ENCODE results near the gene DAAM1.

The DAAM1 gene

GRCh38 chr14:59292921-59293534 is 104.6 kb downstream of the DAAM1 start:
- FAIRE-seq (no peak), DNase-seq (ENCODE audit: insufficient read length, low spot score) (no peak)
- TF ChIP-seq, protein P1, sequence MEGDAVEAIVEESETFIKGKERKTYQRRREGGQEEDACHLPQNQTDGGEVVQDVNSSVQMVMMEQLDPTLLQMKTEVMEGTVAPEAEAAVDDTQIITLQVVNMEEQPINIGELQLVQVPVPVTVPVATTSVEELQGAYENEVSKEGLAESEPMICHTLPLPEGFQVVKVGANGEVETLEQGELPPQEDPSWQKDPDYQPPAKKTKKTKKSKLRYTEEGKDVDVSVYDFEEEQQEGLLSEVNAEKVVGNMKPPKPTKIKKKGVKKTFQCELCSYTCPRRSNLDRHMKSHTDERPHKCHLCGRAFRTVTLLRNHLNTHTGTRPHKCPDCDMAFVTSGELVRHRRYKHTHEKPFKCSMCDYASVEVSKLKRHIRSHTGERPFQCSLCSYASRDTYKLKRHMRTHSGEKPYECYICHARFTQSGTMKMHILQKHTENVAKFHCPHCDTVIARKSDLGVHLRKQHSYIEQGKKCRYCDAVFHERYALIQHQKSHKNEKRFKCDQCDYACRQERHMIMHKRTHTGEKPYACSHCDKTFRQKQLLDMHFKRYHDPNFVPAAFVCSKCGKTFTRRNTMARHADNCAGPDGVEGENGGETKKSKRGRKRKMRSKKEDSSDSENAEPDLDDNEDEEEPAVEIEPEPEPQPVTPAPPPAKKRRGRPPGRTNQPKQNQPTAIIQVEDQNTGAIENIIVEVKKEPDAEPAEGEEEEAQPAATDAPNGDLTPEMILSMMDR (IDR thresholded peaks at IDR 0.05; ENCODE audit: insufficient read depth, missing control alignments) = no peak

- FAIRE-seq (no peak), DNase-seq (ENCODE audit: insufficient read length, low spot score) (no peak)
- TF ChIP-seq, protein P1 (IDR thresholded peaks at IDR 0.05; ENCODE audit: insufficient read depth, missing control alignments) = no peak
Observed at GRCh38 chr14:59293935-59294661, 105.6 kb downstream of the DAAM1 start.

GRCh38 chr14:59294662-59294992 is 106.2 kb downstream of the DAAM1 start:
- FAIRE-seq (no peak), DNase-seq (ENCODE audit: insufficient read length, low spot score) (no peak)
- TF ChIP-seq, protein P1 (IDR thresholded peaks at IDR 0.05; ENCODE audit: insufficient read depth, missing control alignments) = no peak

- no peak for FAIRE-seq
- TF ChIP-seq, protein P1 (IDR thresholded peaks at IDR 0.05; ENCODE audit: insufficient read depth, missing control alignments) = no peak
- no peak for DNase-seq (ENCODE audit: insufficient read length, low spot score)
Observed at GRCh38 chr14:59295951-59296350, 107.5 kb downstream of the DAAM1 start.

DNA sequence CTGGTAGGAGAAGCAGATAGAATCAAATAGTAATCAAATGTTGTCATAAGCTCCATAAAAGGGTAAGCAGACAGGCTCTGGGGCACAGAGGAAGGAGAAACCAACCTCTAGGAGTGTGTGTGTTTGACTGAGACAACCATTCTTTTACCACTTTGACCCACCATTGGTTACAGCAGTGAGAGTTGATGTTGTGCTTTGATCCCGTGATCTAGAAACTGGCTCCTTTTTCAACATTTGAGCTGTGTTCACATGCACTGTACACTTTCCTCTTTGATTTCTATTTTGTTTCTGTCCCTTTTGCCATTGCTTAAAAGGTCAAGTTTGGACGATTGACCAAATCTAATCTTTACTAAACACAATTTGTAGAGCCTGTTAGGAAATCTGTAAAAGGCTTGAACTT is 108.0 kb downstream of the DAAM1 start:
- TF ChIP-seq, protein P1 (IDR thresholded peaks at IDR 0.05; ENCODE audit: insufficient read depth, missing control alignments) = no peak
- FAIRE-seq = no peak

DNA sequence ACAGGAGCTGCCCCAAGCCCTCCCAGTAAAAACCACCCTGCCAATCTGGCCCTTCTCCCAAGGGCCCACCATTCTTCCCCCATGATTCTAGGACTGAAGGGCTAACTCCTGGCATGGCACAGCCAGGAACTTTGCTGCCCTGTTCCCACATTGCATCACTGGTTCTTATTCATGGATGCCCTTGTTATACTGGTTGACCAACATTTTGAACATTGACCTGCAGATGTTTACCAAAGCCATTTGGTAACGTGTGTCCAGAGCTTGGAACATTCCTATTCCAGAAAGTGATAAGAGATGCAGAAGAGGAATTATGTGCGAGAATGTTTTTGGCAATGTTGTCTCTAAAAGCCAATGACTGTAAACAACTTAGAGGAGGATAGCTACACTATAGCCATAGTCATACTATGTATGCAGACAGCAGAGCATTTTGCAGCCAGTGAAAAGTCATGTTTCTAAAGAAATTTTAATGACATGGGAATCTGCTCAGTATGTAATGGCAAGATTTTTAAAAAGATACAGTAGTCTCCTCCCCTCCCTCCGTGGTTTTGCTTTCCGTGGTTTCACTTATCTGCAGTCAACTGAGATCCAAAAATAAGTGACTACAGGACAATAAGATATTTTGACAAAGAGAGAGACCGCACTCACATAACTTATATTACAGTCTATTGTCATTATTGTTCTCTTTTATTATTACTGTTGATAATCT is 108.8 kb downstream of the DAAM1 start:
- DNase-seq (ENCODE audit: insufficient read length, low spot score) (no peak), FAIRE-seq (no peak)
- TF ChIP-seq, protein P1 (IDR thresholded peaks at IDR 0.05; ENCODE audit: insufficient read depth, missing control alignments) = no peak

More for the DNA sequence above, 108.0 kb downstream of the DAAM1 start:
- no peak for DNase-seq (ENCODE audit: insufficient read length, low spot score)

GRCh38 chr14:59299731-59300130 is 111.3 kb downstream of the DAAM1 start:
- TF ChIP-seq, protein P1 (IDR thresholded peaks at IDR 0.05; ENCODE audit: insufficient read depth, missing control alignments) = no peak
- FAIRE-seq = no peak
- no peak for DNase-seq (ENCODE audit: insufficient read length, low spot score)

Measured in D721Med (cell line).